GM12875 (cell line): ENCODE results near the gene MIPOL1.

Experiments
- H3K4me3 ChIP-seq: one replicate; pipeline ENCODE4 v1.5.1; 2011; ENCODE audit warnings: low read depth, low read length, control low read depth
- CTCF ChIP-seq: IDR thresholded peaks from 2 replicates; pipeline ENCODE4 v1.5.1; 2011; ENCODE audit warnings: low read depth, mild to moderate bottlenecking, control low read depth, inconsistent platforms, low read length, moderate library complexity, borderline replicate concordance; ENCODE audit not compliant: insufficient read depth

Gene MIPOL1

GRCh38 chr14:37508503-37508902 is 310.8 kb downstream of the MIPOL1 start:
- no peak overlapping the region for H3K4me3 ChIP-seq
- no peak for TF ChIP-seq CTCF

- H3K4me3 ChIP-seq: no peak overlapping the region
- TF ChIP-seq CTCF: no peak
Observed at GRCh38 chr14:37512173-37512572, 314.4 kb downstream of the MIPOL1 start.

GRCh38 chr14:37515771-37516170 is 318.0 kb downstream of the MIPOL1 start:
- no peak for TF ChIP-seq CTCF
- H3K4me3 ChIP-seq: no peak overlapping the region

- H3K4me3 ChIP-seq: no peak overlapping the region
- TF ChIP-seq CTCF: no peak
Observed at GRCh38 chr14:37526994-37527393, 329.3 kb downstream of the MIPOL1 start.

GRCh38 chr14:37539992-37540391 is 342.3 kb downstream of the MIPOL1 start:
- H3K4me3 ChIP-seq: no peak overlapping the region
- no peak for TF ChIP-seq CTCF

GRCh38 chr14:37544407-37544806 is 346.7 kb downstream of the MIPOL1 start:
- no peak for TF ChIP-seq CTCF
- no peak overlapping the region for H3K4me3 ChIP-seq

- no peak for TF ChIP-seq CTCF
- no peak overlapping the region for H3K4me3 ChIP-seq
Observed at GRCh38 chr14:37545174-37545573, 347.4 kb downstream of the MIPOL1 start.
